Stimulated activated CD4-positive, alpha-beta T cell treated with anti-CD3 and anti-CD28 coated beads, Interleukin-15, amount 100 ng/mL, for 24 hours (primary cell): Measurements from ENCODE around the gene AIP.
"Not testable (repeated sequence)": the region's sequence is repeated elsewhere in the genome, so short reads cannot be mapped to it uniquely, and the experiment has no call there.

Experiments used
- DNase-seq: peaks from one replicate; pipeline ENCODE4 v3.0.0-alpha.2; 2020

AIP gene

GRCh38 chr11:67449116-67449844 lies 33.5 kb upstream of the AIP start:
- no peak for DNase-seq

DNA sequence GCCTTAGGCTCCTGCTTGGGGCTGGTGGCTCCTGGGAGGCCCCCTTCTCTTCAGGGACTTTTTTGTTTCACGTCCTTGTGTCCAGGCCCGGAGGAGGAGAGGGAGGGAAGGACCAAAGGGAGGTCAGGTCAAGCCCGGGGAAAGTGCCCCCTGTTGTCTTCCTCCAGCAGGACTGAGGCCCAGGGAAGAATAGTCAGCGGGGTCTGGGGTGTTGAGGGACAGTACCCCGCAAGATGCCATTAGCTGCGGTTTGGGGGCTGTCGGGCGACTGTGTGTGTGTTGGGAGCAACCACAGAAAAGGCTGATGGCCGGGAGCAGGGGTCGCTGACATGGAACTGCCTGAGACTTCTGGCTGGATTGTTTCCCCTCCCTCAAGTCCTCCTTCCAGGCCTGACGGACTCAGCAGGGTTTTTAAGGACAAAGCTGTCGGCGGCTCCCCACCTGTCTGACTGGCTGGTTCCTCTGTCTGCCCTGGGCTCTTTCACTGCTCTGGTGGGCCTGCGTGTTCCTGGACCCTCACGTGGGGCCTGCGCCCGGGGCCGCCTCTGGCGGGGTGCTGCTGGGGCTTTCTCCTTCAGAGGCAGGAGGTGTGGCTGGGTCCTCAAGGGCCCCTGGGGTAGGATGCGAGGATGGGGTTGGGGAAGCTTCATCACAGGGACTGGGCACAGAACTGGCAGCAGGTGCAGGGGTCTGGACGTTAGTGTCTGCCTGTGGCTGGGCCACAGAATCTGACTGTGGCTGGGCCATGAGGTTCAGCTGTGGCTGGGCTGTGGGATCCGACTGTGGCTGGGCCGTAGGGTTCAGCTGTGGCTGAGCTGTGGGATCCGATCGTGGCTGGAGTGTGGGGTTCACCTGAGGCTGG lies 31.8 kb upstream of the AIP start:
- no peak for DNase-seq

DNA sequence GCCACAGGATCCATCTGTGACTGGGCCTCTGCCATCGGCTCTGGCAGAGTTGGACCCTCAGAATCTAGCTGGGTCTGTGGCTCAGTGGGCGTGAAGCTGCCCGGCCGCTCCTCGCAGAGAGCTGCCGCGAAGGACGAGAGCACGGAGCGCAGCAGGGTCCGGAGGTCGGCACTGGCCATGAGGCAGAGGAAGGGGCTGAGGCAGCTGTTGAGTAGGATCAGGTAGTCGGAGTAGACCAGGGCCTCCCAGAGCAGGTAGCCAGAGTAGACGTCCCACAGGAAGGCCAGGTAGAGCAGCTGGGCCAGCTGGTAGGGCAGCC lies 31.2 kb upstream of the AIP start:
- no peak for DNase-seq

- DNase-seq, result no peak
Measured at GRCh38 chr11:67452141-67452952, 30.5 kb upstream of the AIP start, which contains the start of gene GPR152. TSS of gene GPR152 (minus strand) at chr11:67452729. CDS start at chr11:67452724, 5 bp downstream.

DNA sequence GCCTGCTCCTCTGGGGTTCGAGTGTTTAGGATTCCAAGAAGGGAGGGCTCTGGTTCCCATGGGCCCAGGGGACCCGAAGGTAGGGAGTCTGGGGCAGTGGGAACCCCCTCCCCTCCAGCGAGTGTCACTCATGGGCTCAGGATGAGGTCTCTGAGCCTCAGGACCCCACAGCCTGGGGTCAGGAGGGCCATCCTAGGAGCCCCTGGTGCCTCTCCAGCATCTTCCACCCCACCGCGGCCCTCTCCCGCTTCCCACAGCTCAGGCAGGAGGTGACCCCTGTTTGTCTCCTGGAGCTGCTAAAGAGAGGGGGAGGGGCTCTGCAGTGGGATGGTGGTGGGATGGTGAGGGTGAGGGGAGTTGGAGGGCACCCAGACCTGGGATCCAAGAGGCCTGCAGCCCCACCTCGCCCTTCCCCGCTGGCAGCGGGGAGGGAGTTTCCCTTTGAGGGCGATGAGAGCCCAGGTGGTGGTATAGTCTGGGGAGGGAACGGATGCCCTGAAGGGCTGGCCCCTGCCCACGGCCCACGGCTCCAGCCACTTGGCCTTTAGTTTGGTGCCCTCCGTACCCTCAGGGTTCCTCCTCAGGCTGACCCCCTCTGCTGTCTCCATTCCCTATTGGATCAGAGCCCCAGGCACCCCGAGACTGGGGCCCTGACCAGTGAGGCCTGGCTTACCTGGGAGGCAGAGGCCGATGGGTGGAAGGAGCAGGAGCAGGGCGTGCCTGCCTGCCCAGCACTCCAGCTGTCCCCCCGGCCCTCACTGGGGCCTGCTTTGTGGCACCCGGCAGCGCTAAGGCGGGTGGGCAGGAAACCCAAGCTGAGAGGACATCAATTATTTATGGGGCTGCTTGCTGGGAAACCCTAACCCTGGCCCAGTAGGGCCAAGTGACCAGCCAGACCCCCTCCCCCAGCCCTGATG lies 28.8 kb upstream of the AIP start:
- no peak for DNase-seq

DNA sequence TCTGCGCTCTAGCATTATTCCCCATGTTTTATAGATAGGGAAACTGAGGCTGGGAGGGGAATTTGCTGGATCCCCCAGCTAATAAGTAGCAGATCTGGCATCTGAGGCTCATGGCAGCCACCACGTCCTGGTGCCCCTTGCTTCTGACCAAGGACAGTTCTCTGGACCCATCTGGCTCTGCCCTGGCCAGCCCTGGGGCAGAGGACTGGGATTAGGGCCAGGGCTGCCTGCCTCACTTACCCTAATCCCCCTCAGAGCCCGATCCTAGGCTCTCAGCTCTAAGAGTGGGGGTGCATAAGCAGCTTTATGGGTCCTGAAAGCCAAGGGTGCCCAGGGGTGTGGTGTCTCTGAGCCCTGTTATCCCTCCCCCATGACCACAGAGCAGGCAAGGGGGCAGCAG lies 27.8 kb upstream of the AIP start, which contains the start of gene CABP4:
Gene CABP4, plus strand, starts transcription at position 301 of the 400 bp plus-strand sequence. Its CDS starts 70 bp downstream, at position 371.
- DNase-seq, result no peak

GRCh38 chr11:67456068-67456705 lies 26.6 kb upstream of the AIP start:
- no peak for DNase-seq

DNA sequence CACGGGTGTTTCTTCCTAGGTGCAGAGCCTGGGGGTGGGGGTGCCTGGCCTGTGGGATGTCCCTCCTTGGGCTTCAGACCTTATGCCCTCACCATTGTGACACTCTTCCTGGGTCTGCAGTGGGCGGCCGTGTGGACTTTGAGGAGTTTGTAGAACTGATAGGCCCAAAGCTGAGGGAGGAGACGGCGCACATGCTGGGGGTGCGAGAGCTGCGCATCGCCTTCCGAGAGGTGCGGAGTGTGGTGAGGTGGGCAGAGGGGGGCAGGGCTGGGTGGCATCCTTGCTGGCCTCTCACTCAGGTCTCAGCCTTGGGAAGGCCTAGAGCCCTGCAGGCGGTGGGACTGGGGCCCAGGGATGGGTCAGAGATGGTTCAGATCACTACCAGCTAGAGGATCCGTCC lies 25.4 kb upstream of the AIP start:
- DNase-seq, result no peak

GRCh38 chr11:67458266-67458665 lies 24.6 kb upstream of the AIP start:
- no peak for DNase-seq

- DNase-seq, result no peak
Measured at GRCh38 chr11:67463186-67463585, 19.6 kb upstream of the AIP start.

- DNase-seq, result no peak
Measured at GRCh38 chr11:67463680-67464410, 19.0 kb upstream of the AIP start.

GRCh38 chr11:67464411-67465188 lies 18.2 kb upstream of the AIP start:
- DNase-seq, result peak; percentile 94

- no peak for DNase-seq
Measured at GRCh38 chr11:67465189-67465510, 17.7 kb upstream of the AIP start.

DNA sequence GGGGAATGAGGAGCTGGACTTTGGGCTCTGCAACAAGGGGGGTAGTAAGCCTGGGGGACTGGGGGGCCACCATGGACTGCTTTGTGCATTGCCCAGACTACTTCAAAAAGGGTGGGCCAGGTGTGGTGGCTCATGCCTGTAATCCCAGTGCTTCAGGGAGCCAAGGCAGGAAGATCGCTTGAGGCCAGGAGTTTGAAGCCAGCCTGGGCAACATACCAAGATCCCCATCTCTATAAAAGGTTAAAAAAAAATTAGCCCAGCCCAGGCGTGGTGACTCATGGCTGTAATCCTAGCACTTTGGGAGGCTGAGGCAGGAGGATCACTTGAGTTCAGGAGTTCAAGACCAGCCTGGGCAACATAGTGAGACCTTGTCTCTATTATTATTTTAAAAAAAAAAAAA lies 17.3 kb upstream of the AIP start:
- DNase-seq, result not testable (repeated sequence)

GRCh38 chr11:67466367-67466766 lies 16.5 kb upstream of the AIP start:
- no peak for DNase-seq

DNA sequence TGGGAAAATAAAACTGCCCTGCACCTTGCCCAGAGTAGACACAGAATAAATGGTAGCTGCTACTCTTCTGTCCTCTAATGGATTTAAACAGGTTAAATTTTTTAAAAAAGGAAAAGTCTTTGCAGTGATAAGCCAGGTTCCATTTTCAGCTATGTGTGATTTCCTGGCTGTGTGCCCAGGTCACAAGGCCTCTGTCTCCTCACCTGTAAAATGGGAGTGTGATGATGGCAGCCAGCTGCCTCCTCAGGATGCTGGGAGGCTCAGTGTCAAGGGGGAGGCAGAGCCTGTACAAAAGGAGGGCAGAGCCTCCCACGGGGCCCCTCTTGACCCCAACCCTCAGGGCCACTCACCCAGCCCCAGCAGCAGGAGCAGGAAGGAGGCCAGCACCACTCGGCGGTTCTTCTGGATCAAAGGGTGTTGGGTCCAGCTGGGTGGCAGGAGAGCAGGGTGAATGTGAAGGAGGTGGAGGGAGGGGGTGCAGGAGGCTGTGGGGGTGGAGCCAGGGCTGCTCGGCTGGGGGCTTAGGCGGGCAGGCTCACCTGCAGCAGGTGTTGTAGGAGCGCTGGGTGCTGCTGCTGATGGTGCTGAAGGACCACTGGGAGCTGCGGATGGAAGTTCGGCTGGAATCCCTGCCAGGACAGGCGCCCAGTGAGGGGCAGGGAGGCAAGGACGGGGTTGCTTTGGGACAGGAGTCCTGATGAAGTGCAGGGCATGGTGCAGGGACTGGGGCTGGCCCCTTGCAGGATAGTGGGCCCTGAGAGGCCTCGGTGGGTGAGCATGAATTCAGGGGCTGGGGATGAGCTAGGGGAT lies 15.7 kb upstream of the AIP start:
- no peak for DNase-seq

DNA sequence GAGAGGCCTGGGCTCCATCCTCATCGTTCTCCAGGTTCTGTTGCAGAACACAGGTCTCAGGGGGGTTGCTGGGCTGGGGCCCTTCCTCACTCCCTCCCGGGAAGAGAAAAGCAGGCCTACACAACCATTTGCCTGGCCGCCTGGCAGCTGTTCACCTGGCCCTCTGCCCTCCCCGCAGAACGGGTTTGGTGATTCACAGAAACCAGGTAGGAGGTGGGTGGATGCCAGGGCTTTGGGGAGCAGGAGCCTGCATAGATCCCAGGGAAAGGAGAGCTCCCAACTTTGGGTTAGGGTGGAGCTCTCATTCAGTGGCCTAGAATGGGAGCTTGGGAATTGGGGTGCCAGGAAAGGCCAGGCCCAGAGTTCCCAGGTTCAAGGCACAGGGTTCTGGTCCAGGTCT lies 14.8 kb upstream of the AIP start:
- peak; percentile 55 for DNase-seq

GRCh38 chr11:67468456-67468758 lies 14.4 kb upstream of the AIP start:
- peak; percentile 55 for DNase-seq

GRCh38 chr11:67468759-67469507 lies 13.9 kb upstream of the AIP start, which contains the start of gene TMEM134:
TSS of gene TMEM134 (minus strand) at chr11:67469251. CDS start at chr11:67469192, 59 bp downstream.
- peak; percentile 93 for DNase-seq
